Right renal pelvis (tissue), 4 donors: ENCODE results near the gene KCNK4. TPM values are rescaled to one million over a fixed set of nuclear protein-coding genes. Genes with fewer than 3 reads are reported as not detected.
"Not testable (repeated sequence)": the region's sequence is repeated elsewhere in the genome, so short reads cannot be mapped to it uniquely, and the experiment has no call there.

Source experiments
- DNase-seq, 4 donors: peaks; one replicate each; pipeline ENCODE4 v3.0.0-alpha.2; 2013; ENCODE audit warnings: low read depth in 4 of 4, low spot score in 3 of 4, missing footprints in 1 of 4
- polyA plus RNA-seq, 4 donors: library from polyadenylated mRNA; unstranded; fragments of 120-200 nt; gene quantifications; one replicate each; pipeline ENCODE4 v1.2.1, GENCODE V29; 2013; ENCODE audit not compliant: insufficient read length in 4 of 4

Gene KCNK4
- polyA plus RNA-seq, 4 donors: 0.08 TPM; not detected in 3

DNA sequence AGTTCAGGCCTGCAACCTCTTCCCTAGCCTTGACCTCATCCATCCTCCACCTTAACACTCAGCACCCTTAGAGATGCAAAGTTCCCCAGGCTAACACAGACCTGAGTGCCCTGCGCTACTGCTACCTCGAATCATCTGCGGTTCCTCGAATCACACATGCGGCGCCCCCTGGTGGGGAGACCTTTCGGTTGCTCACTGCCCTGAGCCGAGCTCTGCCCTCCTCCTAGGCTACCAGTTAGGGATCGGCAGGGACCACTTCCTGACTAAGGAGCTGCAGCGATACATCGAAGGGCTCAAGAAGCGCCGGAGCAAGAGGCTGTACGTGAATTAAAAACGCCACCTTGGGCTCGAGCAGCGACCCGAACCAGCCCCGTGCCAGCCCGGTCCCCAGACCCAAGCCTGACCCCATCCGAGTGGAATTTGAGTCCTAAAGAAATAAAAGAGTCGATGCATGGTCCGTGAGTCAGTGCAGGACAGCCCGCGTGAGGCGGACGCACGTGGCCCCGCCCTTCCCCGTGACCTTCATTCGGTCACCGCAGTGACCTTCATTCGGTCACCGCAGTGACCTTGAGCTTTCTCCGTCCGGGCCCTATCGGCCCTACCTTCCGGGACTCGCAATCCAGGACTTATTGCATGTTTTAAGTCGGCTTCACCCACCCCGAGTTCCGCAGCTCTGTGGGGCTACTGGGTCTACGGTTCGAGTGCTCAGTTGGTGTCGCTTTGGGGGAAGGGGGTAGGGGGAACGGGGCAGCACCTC, 13.4 kb downstream of the KCNK4 start:
- peak in 3 of 4 donors; percentile 77 to 81 (median 81) for DNase-seq

DNA sequence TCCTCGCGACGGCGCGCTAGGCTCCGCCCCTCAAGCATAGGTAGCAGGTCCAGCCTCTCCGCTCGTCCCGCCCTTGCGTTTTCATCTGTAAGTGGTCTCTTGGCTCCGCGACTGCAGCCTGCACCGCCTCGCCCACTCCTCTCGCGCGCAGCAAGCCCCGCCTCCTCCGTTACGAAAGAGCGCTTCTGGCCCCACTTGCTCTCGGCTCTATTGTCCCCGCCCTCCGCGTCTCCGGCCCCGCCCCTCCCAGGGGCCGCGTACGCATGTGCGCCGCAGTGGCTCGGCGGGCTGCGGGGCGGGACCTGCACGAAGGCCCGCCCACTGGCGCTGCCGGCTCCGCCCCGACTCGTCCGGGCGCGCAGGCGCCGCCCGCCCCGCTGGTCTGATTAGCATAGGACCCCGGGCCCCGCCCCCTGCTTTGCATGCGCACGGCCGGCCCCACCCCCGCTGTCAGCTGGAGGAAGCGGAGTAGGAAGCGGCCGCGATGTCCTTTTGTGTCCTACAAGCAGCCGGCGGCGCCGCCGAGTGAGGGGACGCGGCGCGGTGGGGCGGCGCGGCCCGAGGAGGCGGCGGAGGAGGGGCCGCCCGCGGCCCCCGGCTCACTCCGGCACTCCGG, 14.1 kb downstream of the KCNK4 start, which contains the start of gene ESRRA:
Gene ESRRA (plus strand): TSS at position 450 of the 616 bp plus-strand sequence. CDS start 1,656 bp downstream, outside the sequence.
- DNase-seq: peak; percentile 95 to 97 (median 96)

DNA sequence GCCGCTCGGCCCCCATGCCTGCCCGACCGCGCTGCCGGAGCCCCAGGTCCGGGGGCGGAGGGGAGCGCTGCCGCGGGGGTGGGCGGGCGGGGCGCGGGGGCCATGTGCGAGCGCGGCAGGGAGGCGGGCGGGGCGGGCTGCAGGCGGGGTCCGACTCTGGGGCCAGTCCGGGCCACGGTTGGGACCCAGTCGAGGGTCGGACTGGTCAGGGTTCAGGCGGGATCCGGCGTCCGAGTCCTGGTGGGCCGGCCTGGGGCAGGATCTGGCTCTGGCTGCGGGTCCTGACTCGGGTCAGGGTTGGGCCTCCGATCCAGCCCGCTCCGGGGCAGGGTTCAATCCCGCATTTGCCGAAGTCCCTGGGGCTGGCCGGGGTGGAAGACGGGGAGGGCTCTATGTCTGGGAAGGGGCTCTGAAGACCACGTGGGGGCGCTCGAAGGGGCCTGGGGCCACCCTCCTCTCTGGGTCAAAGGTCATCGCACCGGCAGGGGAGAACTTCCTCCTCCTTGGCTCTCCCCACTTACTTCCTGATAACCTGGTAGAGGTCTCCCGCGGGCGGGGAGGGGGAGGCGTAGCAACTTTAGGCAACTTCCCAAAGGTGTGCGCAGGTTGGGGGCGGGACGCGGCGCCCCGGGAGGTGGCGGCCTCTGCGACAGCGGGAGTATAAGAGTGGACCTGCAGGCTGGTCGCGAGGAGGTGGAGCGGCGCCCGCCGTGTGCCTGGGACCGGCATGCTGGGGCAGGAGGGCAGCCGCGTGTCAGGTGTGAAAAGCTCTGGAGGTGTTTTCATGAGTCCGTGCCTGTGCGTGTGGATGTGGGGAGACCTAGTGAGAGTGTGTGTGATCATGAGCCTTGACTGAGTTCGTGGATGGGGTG, 14.8 kb downstream of the KCNK4 start:
- DNase-seq: no peak

DNA sequence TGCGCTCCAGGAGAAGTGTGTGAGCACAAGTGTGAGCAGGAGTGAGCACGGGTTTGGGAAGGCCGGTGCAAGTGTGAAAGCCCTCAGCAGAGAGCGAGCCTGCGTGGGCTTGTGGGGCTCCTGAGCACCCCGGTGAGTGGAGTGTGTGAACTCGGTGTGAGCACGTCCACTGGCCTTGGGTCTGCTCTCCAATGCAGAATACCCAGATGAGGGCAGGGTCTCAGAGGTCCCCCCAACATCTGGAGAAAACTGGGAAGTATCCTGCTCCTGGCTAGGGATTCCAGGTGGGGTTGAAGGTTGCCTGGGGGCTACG, 15.4 kb downstream of the KCNK4 start:
- no peak for DNase-seq

DNA sequence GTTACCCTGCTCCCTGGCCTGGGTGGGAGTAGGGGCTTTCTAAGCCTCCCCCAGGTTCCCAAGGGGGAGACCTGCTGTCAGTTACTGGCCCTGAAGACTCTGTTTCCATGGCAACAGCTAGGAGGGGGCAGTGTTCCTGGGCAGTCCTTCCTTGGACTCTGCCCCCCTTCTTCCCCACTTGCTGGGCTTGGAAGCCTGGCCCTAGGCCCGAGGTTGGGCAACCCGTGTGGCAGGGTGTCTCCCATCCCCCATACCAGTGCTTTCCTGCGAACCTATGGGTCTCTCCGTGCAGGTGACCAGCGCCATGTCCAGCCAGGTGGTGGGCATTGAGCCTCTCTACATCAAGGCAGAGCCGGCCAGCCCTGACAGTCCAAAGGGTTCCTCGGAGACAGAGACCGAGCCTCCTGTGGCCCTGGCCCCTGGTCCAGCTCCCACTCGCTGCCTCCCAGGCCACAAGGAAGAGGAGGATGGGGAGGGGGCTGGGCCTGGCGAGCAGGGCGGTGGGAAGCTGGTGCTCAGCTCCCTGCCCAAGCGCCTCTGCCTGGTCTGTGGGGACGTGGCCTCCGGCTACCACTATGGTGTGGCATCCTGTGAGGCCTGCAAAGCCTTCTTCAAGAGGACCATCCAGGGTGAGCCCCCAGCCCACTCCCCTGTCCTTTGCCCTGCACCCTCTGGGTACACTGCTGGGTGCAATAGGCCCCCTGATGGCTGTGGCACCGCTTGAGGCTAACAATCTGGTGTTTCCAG, 15.9 kb downstream of the KCNK4 start:
- DNase-seq: no peak

DNA sequence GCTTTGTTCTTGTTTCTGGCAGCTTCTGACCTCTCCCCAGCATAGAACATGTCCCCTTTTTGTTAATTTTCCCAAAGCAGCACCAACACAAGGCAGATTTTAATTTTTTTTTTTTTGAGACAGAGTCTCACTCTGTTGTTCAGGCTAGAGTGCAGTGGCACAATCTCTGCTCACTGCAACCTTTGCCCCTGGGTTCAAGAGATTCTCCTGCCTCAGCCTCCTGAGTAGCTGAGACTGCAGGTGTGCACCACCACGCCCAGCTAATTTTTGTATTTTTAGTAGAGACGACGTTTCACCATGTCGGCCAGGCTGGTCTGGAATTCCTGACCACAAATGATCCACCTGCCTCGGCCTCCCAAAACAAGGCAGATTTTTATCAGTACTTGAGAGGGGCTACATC, 16.7 kb downstream of the KCNK4 start:
- DNase-seq: not testable (repeated sequence)

DNA sequence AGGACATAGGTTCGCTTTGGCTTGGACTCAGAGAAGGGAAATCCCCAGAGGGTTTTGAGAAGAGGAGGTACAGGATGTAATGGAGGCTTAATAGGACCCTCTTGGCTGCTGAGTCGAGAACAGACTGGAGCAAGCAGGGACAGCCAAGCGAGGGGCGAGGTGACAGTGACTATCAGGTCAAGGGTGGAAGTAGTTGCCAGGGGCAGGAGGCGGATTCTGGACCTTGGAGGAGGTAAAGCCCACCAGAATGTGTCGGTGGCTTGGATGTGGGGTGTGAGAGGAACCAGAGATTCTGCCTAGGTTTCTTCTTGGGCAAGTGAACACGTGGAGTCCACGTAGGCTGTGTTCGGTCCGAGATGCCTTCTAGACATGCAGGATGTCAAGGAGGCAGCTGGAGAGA, 21.8 kb downstream of the KCNK4 start:
- no peak for DNase-seq

DNA sequence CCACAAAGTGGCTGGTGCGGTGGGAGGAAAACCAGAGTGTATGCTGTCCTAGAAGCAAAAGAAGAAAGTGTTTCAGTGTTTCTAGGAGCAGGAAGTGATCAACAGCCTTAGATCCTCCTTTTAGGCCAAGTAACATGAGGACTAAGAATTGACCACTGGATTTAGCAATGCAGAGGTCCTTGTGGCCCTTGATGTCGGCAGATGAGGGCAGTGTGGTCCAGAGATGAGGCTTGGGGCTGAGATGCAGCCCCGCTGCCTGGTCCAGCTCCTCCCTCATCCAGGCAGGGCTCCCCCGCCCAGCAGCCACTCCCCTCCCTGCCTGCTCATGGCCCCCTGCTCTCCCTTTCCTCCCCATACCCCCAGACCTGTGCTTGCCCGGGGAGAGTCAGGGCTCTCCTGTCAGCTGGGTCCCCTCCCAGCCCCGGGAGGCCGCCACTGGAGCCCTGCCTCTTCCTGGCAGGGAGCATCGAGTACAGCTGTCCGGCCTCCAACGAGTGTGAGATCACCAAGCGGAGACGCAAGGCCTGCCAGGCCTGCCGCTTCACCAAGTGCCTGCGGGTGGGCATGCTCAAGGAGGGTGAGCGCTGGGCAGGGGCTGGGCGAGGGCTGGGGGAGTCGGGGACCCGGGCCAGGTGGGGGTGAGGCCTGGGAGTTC, 22.5 kb downstream of the KCNK4 start:
- no peak for DNase-seq

DNA sequence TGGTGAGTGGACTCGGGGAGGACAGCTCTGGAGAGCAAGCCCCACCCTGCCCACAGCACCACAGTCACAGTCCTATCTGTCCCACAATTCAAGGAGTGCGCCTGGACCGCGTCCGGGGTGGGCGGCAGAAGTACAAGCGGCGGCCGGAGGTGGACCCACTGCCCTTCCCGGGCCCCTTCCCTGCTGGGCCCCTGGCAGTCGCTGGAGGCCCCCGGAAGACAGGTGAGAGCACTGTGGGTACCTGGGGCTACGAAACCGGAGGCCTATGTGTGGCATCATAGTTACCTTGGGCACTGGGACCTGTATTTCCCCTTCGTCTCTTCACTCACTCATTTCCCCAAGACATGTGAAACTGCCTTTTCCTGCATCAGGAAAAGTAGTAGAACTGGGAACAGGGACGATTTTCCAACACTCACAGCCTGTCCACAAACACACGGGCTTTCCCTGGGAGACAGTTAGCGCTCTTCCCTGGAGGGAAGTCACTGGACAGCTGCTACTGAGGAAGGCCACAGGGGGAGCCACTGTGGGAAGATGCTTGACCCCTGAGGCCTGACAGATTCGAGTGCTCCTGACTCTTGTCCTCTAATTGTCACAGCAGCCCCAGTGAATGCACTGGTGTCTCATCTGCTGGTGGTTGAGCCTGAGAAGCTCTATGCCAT, 23.2 kb downstream of the KCNK4 start:
- no peak for DNase-seq

DNA sequence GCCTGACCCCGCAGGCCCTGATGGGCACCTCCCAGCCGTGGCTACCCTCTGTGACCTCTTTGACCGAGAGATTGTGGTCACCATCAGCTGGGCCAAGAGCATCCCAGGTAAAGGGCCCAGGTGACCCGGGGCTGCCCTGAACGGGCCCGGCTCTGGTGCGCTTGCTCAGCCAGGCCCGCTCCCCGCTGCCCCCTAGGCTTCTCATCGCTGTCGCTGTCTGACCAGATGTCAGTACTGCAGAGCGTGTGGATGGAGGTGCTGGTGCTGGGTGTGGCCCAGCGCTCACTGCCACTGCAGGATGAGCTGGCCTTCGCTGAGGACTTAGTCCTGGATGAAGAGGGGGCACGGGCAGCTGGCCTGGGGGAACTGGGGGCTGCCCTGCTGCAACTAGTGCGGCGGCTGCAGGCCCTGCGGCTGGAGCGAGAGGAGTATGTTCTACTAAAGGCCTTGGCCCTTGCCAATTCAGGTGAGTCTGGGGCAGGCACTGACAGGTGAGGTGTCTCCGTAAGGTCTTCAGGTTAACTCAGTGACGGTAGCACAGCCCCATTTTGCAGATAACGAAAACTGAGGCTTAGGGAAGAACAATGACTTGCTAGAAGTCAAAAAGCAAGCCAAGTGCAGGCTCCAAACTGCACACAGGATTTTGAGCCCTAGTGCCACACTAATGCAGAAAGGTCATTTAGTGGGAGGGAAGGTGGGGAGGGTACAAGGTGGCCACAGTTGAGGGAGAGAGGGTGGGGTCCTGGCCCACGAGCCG, 23.9 kb downstream of the KCNK4 start:
- no peak for DNase-seq

DNA sequence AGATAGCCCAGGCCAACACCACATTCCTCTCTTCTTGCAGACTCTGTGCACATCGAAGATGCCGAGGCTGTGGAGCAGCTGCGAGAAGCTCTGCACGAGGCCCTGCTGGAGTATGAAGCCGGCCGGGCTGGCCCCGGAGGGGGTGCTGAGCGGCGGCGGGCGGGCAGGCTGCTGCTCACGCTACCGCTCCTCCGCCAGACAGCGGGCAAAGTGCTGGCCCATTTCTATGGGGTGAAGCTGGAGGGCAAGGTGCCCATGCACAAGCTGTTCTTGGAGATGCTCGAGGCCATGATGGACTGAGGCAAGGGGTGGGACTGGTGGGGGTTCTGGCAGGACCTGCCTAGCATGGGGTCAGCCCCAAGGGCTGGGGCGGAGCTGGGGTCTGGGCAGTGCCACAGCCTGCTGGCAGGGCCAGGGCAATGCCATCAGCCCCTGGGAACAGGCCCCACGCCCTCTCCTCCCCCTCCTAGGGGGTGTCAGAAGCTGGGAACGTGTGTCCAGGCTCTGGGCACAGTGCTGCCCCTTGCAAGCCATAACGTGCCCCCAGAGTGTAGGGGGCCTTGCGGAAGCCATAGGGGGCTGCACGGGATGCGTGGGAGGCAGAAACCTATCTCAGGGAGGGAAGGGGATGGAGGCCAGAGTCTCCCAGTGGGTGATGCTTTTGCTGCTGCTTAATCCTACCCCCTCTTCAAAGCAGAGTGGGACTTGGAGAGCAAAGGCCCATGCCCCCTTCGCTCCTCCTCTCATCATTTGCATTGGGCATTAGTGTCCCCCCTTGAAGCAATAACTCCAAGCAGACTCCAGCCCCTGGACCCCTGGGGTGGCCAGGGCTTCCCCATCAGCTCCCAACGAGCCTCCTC, 24.8 kb downstream of the KCNK4 start:
- not testable (repeated sequence) for DNase-seq

DNA sequence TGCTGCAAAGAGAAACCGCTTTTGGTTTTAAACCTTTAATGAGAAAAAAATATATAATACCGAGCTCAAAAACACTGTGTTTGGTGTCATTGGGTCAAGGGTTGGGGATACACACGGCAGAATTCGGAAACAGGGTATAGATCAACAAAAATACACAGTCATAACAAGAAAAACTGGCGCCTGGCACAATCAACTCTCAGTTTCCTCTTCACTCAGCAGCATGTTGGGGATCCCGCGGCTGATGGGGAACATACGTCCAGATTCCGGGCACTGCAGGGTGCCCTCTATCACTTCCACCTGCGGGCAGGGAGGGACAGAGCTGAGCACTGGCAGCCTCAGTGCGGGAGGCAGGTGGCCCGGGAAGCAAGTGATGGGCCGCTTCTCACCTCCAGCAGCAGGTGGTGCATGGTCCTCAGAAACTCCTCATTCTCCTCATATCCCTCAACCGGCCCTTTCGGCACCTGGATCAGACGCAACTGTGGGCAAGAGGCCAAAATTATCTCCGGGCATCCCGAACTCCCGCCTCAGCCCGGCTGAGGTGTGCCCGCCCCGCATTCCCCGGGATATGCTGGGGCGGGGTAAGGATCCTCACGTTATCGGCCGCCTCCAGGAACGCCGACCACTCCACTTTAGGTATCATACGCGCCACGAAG, 25.7 kb downstream of the KCNK4 start:
- no peak for DNase-seq

DNA sequence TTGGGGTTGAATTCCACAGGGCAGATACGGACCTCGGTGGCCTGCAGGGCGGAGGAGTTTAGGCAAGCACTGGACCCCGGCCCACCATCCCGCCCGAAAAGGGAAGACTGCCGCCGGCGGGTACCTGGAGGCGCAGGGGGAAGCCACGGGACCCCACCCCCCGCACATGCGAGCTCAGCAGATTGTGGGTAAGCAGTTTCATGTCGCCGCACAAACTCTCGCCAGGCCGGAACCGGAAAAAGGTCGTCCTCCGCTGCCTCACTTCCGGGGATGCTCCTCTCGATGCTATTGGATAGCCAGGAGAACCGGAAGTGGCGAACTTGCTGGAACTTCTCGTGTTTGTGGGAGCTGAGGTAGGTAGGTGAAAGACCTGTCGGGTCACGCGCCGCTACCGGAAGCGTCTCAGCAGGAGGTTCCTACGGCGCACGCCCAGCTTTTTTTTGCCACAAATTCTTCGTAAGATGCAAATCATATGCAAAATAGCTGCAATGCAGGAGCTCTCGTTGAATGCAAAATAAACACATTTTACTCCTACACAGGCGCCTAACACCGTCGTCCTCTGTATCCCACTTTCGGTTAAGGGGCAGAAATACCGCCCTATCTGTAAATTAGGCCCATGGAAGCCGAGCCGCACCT, 26.3 kb downstream of the KCNK4 start, which contains the start of gene TRMT112:
Gene TRMT112 (minus strand): TSS at position 235 of the 636 bp plus-strand sequence. CDS start 33 bp downstream, at position 202.
- peak; percentile 86 to 96 (median 93) for DNase-seq

DNA sequence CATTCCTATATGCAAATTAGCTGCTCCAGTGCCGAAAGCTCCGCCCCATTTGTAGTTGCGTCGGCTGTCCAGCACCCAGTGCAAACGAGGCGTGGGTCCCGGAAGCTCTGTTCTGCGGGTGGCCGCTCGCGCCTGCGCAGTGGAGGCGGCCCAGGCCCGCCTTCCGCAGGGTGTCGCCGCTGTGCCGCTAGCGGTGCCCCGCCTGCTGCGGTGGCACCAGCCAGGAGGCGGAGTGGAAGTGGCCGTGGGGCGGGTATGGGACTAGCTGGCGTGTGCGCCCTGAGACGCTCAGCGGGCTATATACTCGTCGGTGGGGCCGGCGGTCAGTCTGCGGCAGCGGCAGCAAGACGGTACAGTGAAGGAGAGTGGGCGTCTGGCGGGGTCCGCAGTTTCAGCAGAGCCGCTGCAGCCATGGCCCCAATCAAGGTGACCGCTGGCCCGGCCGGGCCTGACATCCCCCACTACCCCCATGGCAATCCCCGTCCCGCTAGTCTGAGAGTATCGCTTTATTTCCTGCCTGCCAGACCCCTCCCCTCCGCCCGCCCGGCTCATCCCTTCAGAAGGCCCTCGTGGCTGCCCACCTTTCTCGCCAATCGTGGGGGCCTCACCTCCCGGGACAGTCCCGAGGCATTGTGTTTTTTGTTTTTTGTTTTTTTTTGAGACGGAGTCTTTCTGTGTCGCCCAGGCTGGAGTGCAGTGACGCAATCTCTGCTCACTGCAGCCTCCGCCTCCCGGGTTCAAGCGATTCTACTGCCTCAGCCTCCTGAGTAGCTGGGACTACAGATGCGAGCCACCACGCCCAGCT, 27.1 kb downstream of the KCNK4 start, which contains the start of gene PRDX5:
Gene PRDX5 (plus strand): TSS at position 161 of the 805 bp plus-strand sequence. CDS start 95 bp downstream, at position 256.
- peak; percentile 88 to 93 (median 90) for DNase-seq
